ENCODE results near the gene MEGF11. TPM values are rescaled to one million over a fixed set of nuclear protein-coding genes. Genes with fewer than 3 reads are reported as not detected.

The MEGF11 gene
- total RNA-seq (2022) = 0.09 and 0.15 TPM in 2 replicates
- Bru-seq, nascent RNA = percentile 8 among the genes with signal in this experiment
- BruChase-seq, experiment 1, labeled RNA remaining after a 6-hour chase = percentile 8 among the genes with signal in this experiment
- percentile 7 among the genes with signal in this experiment for BruChase-seq, experiment 2, labeled RNA remaining after a 2-hour chase
- long read RNA-seq, partial matches to known transcripts = 0 of 1 reads
- long read RNA-seq, other reads (novel, unspliced or antisense) = 1 of 1 reads

DNA sequence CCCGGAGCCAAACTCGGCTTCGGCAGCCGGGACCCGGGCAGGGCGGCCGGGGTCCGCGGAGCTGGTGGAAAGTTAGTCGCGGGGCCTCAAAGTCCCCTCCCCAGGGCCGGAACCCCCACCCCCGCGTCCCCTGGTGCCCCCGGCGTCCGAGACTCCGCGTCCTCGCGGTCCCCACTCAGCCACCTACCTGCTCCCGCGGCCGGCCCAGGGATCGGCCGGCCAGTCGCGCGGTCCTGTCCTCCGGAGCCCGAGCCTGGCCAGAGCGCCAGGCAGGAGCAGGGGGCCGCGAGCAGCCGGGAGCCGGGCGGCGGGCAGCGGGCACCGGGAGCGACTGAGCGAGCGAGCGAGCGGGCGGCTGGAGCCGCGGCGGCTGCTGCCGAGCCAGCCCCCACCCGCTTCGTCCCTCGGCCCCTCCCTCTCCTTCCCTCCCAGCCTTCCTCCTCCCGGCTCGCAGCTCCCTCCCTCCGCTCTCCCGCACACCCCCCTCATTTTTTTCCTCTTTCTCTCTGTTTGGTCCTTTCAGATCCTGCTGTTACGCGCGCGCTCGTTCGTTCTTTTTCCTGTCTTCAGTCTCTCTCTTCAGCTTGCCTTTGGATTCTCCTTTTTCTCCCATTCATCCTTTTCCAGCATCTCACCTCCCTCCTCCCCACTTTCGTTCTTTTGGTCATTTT, at the start of gene MEGF11:
TSS of gene MEGF11 (minus strand) at position 333 of the 671 bp plus-strand sequence. CDS start 125,347 bp downstream, outside the sequence.
- BruUV-seq (replicated peaks) = no TSS peak
- peaks cover 9% of the 10 kb centered on the region for H3K4me1 Mint-ChIP-seq (ENCODE audit: low read depth, unreplicated experiment)
- CTCF ChIA-PET = no interaction called here
- no peak within 1 kb of the TSS for H3K27ac Mint-ChIP-seq (ENCODE audit: unreplicated experiment)
- H3K4me3 Mint-ChIP-seq (ENCODE audit: low read depth, unreplicated experiment) = peak within 1 kb of the TSS; percentile 68
- peaks cover 89% of the 10 kb centered on the region for H3K27me3 Mint-ChIP-seq (ENCODE audit: unreplicated experiment)
- intact Hi-C loops (cut with micrococcal nuclease; ENCODE audit: unreplicated experiment) = no loop called here
- H3K9me3 Mint-ChIP-seq (ENCODE audit: low read depth, unreplicated experiment) = no peaks in the 10 kb centered on the region
- TF ChIP-seq, protein P1, sequence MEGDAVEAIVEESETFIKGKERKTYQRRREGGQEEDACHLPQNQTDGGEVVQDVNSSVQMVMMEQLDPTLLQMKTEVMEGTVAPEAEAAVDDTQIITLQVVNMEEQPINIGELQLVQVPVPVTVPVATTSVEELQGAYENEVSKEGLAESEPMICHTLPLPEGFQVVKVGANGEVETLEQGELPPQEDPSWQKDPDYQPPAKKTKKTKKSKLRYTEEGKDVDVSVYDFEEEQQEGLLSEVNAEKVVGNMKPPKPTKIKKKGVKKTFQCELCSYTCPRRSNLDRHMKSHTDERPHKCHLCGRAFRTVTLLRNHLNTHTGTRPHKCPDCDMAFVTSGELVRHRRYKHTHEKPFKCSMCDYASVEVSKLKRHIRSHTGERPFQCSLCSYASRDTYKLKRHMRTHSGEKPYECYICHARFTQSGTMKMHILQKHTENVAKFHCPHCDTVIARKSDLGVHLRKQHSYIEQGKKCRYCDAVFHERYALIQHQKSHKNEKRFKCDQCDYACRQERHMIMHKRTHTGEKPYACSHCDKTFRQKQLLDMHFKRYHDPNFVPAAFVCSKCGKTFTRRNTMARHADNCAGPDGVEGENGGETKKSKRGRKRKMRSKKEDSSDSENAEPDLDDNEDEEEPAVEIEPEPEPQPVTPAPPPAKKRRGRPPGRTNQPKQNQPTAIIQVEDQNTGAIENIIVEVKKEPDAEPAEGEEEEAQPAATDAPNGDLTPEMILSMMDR (IDR thresholded peaks at IDR 0.05; ENCODE audit: unreplicated experiment) = no peak
- H3K36me3 Mint-ChIP-seq (ENCODE audit: insufficient read depth, unreplicated experiment) = peaks cover 11% of the 10 kb centered on the region
- peak; percentile 37 for DNase-seq

GRCh38 chr15:66302489-66303278, 49.1 kb upstream of the MEGF11 start:
- DNase-seq = no peak
- H3K4me3 Mint-ChIP-seq (ENCODE audit: low read depth, unreplicated experiment) = no peak overlapping the region
- intact Hi-C loops (cut with micrococcal nuclease; ENCODE audit: unreplicated experiment) = no loop called here
- H3K27ac Mint-ChIP-seq (ENCODE audit: unreplicated experiment) = no peak overlapping the region
- no TSS peak for BruUV-seq (replicated peaks)
- CTCF ChIA-PET = interaction anchor here (0.6 kb wide), 1 partner anchor 17 kb away, joined by 5 read pairs; no protein-coding TSS in a partner anchor
- TF ChIP-seq, protein P1 (IDR thresholded peaks at IDR 0.05; ENCODE audit: unreplicated experiment) = no peak
- H3K27me3 Mint-ChIP-seq (ENCODE audit: unreplicated experiment) = no peaks in the 10 kb centered on the region
- H3K9me3 Mint-ChIP-seq (ENCODE audit: low read depth, unreplicated experiment) = no peaks in the 10 kb centered on the region
- no peaks in the 10 kb centered on the region for H3K36me3 Mint-ChIP-seq (ENCODE audit: insufficient read depth, unreplicated experiment)
- H3K4me1 Mint-ChIP-seq (ENCODE audit: low read depth, unreplicated experiment) = no peaks in the 10 kb centered on the region

DNA sequence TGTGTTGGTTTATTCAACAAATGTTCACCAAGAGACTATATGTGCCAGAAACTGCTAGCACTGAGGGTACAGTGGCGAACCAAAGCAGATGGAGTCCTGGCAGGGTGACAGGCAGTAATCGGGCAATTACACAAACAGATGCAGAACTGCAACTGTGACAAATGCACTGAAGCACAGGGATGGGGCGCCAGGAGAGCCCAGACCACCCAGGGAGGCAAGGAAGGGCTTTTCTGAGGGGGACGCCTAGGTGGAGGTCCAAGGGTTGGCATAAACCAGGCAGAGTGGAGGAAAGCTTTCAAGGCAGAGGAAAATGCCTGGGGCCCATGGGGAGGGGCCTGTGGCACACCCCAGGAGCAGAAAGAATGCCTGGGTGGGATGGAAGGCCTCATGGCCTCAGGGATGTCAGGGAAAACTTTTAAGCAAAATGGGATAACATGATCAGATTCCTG, 45.3 kb upstream of the MEGF11 start:
- no peak for DNase-seq
- peaks cover 11% of the 10 kb centered on the region for H3K36me3 Mint-ChIP-seq (ENCODE audit: insufficient read depth, unreplicated experiment)
- TF ChIP-seq, protein P1 (IDR thresholded peaks at IDR 0.05; ENCODE audit: unreplicated experiment) = no peak
- peaks cover 10% of the 10 kb centered on the region for H3K4me1 Mint-ChIP-seq (ENCODE audit: low read depth, unreplicated experiment)
- H3K27ac Mint-ChIP-seq (ENCODE audit: unreplicated experiment) = no peak overlapping the region
- no peaks in the 10 kb centered on the region for H3K9me3 Mint-ChIP-seq (ENCODE audit: low read depth, unreplicated experiment)
- H3K4me3 Mint-ChIP-seq (ENCODE audit: low read depth, unreplicated experiment) = no peak overlapping the region
- CTCF ChIA-PET = interaction anchor here (0.5 kb wide), 1 partner anchor 8 kb away, joined by 3 read pairs; no protein-coding TSS in a partner anchor
- intact Hi-C loops (cut with micrococcal nuclease; ENCODE audit: unreplicated experiment) = no loop called here
- no peaks in the 10 kb centered on the region for H3K27me3 Mint-ChIP-seq (ENCODE audit: unreplicated experiment)
- BruUV-seq (replicated peaks) = no TSS peak

DNA sequence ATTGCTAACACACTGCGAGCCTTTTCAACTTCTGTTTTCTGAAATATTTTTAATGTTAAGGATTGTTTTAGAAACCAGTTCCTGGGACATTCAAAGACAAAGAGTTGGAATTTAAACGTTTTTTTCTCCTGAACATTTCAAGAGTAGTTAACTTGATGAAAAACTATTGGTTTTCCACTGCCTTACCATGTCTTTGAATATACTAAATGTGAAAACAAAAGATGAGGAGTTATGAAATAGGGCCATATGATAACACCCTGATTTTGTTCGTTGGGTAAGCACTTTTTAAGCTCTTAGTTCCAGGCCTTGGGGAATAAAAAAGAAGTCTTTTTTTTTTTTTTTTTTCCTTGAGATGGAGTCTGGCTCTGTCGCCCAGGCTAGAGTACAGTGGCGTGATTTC, 42.6 kb upstream of the MEGF11 start:
- CTCF ChIA-PET = interaction anchor here (0.6 kb wide), 1 partner anchor 1677 kb away, joined by 3 read pairs; no protein-coding TSS in a partner anchor
- H3K36me3 Mint-ChIP-seq (ENCODE audit: insufficient read depth, unreplicated experiment) = peaks cover 27% of the 10 kb centered on the region
- intact Hi-C loops (cut with micrococcal nuclease; ENCODE audit: unreplicated experiment) = no loop called here
- H3K4me3 Mint-ChIP-seq (ENCODE audit: low read depth, unreplicated experiment) = no peak overlapping the region
- TF ChIP-seq, protein P1 (IDR thresholded peaks at IDR 0.05; ENCODE audit: unreplicated experiment) = no peak
- H3K9me3 Mint-ChIP-seq (ENCODE audit: low read depth, unreplicated experiment) = no peaks in the 10 kb centered on the region
- H3K4me1 Mint-ChIP-seq (ENCODE audit: low read depth, unreplicated experiment) = peaks cover 19% of the 10 kb centered on the region
- H3K27ac Mint-ChIP-seq (ENCODE audit: unreplicated experiment) = no peak overlapping the region
- BruUV-seq (replicated peaks) = no TSS peak
- no peak for DNase-seq
- no peaks in the 10 kb centered on the region for H3K27me3 Mint-ChIP-seq (ENCODE audit: unreplicated experiment)
